ENCODE measurements around the gene SBDS. TPM values are rescaled to one million over a fixed set of nuclear protein-coding genes. Genes with fewer than 3 reads are reported as not detected.

Gene SBDS
- total RNA-seq, 1 experiment from 2014 or later = 25.5 TPM

DNA sequence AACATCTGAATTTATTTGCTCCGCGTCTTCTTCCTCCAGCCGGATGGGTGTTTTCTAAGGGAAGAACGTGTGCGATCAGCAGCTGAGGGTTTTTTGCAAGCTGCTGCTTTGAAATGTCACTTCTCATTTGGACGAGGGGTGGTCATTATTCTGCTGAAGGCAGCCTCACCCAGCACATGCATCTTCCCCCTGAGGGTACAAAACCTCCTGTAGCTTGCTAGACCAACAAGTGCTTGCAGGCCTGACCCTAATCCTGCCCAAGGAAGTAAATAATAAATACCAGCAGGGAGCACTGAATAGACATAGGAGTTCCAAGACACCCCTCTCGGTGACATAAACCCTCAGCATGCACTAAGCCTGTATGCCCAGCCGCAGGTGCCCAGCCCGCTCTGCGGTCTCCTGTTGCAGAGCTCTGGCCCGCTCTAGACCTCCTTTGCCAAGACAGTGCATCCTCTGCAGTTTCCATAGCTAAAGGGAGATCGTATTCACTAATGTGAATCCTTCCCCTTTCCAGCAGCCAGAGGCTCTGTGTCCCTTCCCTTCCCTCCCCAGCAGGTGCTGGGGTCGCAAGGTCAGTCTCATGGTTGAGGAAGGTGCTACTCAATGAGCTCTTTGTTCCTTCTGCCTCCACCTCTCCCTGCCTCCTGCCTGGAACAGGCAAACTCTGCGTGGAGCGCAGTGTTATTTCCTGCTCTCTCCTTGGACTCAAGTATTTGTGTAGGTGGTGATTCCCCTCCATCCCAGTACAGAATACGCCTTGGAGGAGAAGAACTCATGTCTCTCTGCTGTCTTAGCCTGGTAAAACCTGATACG lies 36.6 kb downstream of the SBDS start:
- no peak overlapping the region for H3K4me3 Mint-ChIP-seq
- no peaks in the 10 kb centered on the region for H3K9me3 Mint-ChIP-seq
- no peaks in the 10 kb centered on the region for H3K4me1 Mint-ChIP-seq
- ChIA-PET CTCF (interaction anchor here (1.1 kb wide), 1 partner anchor 54 kb away, joined by 3 read pairs; no protein-coding TSS in a partner anchor), POLR2A (no interaction called here)
- no peaks in the 10 kb centered on the region for H3K27me3 Mint-ChIP-seq (ENCODE audit: low read depth)
- no peak for ATAC-seq
- no peak for DNase-seq (ENCODE audit: low spot score)
- TF ChIP-seq, protein P1, sequence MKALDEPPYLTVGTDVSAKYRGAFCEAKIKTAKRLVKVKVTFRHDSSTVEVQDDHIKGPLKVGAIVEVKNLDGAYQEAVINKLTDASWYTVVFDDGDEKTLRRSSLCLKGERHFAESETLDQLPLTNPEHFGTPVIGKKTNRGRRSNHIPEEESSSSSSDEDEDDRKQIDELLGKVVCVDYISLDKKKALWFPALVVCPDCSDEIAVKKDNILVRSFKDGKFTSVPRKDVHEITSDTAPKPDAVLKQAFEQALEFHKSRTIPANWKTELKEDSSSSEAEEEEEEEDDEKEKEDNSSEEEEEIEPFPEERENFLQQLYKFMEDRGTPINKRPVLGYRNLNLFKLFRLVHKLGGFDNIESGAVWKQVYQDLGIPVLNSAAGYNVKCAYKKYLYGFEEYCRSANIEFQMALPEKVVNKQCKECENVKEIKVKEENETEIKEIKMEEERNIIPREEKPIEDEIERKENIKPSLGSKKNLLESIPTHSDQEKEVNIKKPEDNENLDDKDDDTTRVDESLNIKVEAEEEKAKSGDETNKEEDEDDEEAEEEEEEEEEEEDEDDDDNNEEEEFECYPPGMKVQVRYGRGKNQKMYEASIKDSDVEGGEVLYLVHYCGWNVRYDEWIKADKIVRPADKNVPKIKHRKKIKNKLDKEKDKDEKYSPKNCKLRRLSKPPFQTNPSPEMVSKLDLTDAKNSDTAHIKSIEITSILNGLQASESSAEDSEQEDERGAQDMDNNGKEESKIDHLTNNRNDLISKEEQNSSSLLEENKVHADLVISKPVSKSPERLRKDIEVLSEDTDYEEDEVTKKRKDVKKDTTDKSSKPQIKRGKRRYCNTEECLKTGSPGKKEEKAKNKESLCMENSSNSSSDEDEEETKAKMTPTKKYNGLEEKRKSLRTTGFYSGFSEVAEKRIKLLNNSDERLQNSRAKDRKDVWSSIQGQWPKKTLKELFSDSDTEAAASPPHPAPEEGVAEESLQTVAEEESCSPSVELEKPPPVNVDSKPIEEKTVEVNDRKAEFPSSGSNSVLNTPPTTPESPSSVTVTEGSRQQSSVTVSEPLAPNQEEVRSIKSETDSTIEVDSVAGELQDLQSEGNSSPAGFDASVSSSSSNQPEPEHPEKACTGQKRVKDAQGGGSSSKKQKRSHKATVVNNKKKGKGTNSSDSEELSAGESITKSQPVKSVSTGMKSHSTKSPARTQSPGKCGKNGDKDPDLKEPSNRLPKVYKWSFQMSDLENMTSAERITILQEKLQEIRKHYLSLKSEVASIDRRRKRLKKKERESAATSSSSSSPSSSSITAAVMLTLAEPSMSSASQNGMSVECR (CRISPR knock-in tag; IDR thresholded peaks at IDR 0.05; ENCODE audit: borderline replicate concordance) = no peak
- TF ChIP-seq TCF7 (CRISPR knock-in tag; IDR thresholded peaks at IDR 0.05; ENCODE audit: low read depth) (no peak), GRHL2 (CRISPR knock-in tag; IDR thresholded peaks at IDR 0.05; ENCODE audit: insufficient replicate concordance, severe bottlenecking) (no peak), ZNF219 (CRISPR knock-in tag; IDR thresholded peaks at IDR 0.05; ENCODE audit: borderline replicate concordance) (no peak), TP53 (CRISPR knock-in tag; IDR thresholded peaks at IDR 0.05) (no peak)
- TF ChIP-seq, protein P2, sequence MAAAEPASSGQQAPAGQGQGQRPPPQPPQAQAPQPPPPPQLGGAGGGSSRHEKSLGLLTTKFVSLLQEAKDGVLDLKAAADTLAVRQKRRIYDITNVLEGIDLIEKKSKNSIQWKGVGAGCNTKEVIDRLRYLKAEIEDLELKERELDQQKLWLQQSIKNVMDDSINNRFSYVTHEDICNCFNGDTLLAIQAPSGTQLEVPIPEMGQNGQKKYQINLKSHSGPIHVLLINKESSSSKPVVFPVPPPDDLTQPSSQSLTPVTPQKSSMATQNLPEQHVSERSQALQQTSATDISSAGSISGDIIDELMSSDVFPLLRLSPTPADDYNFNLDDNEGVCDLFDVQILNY (CRISPR knock-in tag; IDR thresholded peaks at IDR 0.05) = no peak
- H3K36me3 Mint-ChIP-seq = peaks cover 18% of the 10 kb centered on the region
- no peak overlapping the region for H3K27ac Mint-ChIP-seq

DNA sequence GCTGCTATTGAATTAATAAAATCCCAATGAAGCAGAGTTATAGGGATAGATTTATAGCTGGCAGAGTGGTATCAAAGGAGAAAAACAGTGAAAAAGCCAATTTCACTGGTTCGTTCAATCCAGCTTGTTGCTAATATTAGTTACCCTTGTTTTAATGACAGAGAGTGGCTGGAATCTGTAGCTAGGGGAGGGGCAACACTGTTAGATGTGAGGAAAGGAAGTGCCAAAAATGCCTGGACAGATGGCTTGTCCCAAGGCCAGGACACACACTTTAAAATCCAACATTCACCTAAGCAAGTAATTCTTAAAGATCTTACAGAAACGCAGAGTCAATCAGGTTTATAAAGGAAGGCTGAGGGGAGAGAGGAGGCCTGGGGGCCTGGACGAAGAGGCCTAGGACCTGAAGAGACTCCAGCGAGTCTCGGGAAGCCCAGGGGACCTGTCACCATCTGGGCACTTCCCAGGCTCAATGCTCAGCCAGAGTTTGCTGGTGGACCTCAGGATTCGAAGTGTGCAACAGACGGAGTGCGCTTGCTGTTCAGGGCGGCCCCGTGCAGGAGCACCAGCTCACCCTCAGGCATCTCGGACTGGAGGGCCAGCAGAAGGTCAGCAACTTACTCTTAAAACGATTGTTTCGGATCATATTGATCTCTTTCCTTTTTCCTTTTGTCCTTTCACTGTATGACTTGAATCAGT lies 37.6 kb downstream of the SBDS start:
- CTCF ChIA-PET = interaction anchor here (0.5 to 1.1 kb wide), 2 partner anchors 53 to 499 kb away, joined by 3 read pairs; no protein-coding TSS in a partner anchor
- DNase-seq (ENCODE audit: low spot score) (no peak), ATAC-seq (no peak)
- peaks cover 26% of the 10 kb centered on the region for H3K36me3 Mint-ChIP-seq
- no peaks in the 10 kb centered on the region for H3K9me3 Mint-ChIP-seq
- POLR2A ChIA-PET = interaction anchor here (1.0 kb wide), 1 partner anchor 10 kb away, joined by 3 read pairs; no protein-coding TSS in a partner anchor
- H3K4me3 Mint-ChIP-seq = no peak overlapping the region
- H3K27me3 Mint-ChIP-seq (ENCODE audit: low read depth) = no peaks in the 10 kb centered on the region
- no peaks in the 10 kb centered on the region for H3K4me1 Mint-ChIP-seq
- no peak overlapping the region for H3K27ac Mint-ChIP-seq
- no peak for TF ChIP-seq GTF2I (CRISPR knock-in tag; conservative IDR thresholded peaks at IDR 0.05)
- TF ChIP-seq, protein P2 (CRISPR knock-in tag; IDR thresholded peaks at IDR 0.05) = no peak
- TF ChIP-seq ESRRA (CRISPR knock-in tag; IDR thresholded peaks at IDR 0.05; ENCODE audit: borderline replicate concordance) = no peak
- TF ChIP-seq NR3C1 (CRISPR knock-in tag; conservative IDR thresholded peaks at IDR 0.05; ENCODE audit: low read depth) = no peak
- no peak for TF ChIP-seq ATF1 (CRISPR knock-in tag; IDR thresholded peaks at IDR 0.05)
- no peak for TF ChIP-seq ZNF138 (CRISPR knock-in tag; conservative IDR thresholded peaks at IDR 0.05)
- TF ChIP-seq, protein P3, sequence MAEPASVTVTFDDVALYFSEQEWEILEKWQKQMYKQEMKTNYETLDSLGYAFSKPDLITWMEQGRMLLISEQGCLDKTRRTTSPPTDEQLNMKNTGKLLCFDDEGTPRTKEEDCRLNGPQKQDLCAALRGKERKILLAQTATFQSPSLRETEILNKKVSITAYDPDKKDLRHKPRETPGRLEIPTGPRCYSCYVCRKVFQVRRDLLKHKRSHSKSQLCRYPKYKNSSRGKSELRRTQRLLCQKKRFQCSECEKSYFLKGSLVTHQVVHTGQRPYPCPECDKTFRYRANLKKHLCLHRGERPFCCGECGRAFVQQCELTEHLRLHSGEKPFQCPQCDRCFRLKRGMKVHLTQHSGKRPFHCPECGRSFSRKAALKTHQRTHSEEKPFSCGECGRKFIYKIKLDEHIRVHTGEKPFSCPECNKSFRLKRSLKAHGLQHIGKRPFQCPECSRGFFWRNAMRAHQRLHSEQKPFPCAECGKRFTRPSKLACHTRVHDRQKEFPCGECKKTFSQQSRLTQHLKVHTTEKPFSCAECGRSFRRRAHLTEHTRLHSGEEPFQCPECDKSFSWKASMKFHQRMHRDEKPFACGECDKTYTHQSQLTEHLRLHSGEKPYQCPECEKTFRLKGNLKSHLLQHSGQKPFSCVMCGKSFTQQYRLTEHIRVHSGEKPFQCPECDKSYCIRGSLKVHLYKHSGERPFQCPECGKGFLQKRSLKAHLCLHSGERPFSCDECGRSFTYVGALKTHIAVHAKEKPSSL (CRISPR knock-in tag; conservative IDR thresholded peaks at IDR 0.05) = no peak
- no peak for TF ChIP-seq TEAD1 (CRISPR knock-in tag; IDR thresholded peaks at IDR 0.05)
- TF ChIP-seq TP53 (CRISPR knock-in tag; IDR thresholded peaks at IDR 0.05) = no peak
- TF ChIP-seq ETV6 (CRISPR knock-in tag; IDR thresholded peaks at IDR 0.05) = no peak
- no peak for TF ChIP-seq SMAD4 (CRISPR knock-in tag; IDR thresholded peaks at IDR 0.05)
- no peak for TF ChIP-seq NFYB (CRISPR knock-in tag; conservative IDR thresholded peaks at IDR 0.05; ENCODE audit: low read depth)
- no peak for TF ChIP-seq NR2C2 (CRISPR knock-in tag; IDR thresholded peaks at IDR 0.05)
- TF ChIP-seq, protein P4, sequence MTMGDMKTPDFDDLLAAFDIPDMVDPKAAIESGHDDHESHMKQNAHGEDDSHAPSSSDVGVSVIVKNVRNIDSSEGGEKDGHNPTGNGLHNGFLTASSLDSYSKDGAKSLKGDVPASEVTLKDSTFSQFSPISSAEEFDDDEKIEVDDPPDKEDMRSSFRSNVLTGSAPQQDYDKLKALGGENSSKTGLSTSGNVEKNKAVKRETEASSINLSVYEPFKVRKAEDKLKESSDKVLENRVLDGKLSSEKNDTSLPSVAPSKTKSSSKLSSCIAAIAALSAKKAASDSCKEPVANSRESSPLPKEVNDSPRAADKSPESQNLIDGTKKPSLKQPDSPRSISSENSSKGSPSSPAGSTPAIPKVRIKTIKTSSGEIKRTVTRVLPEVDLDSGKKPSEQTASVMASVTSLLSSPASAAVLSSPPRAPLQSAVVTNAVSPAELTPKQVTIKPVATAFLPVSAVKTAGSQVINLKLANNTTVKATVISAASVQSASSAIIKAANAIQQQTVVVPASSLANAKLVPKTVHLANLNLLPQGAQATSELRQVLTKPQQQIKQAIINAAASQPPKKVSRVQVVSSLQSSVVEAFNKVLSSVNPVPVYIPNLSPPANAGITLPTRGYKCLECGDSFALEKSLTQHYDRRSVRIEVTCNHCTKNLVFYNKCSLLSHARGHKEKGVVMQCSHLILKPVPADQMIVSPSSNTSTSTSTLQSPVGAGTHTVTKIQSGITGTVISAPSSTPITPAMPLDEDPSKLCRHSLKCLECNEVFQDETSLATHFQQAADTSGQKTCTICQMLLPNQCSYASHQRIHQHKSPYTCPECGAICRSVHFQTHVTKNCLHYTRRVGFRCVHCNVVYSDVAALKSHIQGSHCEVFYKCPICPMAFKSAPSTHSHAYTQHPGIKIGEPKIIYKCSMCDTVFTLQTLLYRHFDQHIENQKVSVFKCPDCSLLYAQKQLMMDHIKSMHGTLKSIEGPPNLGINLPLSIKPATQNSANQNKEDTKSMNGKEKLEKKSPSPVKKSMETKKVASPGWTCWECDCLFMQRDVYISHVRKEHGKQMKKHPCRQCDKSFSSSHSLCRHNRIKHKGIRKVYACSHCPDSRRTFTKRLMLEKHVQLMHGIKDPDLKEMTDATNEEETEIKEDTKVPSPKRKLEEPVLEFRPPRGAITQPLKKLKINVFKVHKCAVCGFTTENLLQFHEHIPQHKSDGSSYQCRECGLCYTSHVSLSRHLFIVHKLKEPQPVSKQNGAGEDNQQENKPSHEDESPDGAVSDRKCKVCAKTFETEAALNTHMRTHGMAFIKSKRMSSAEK (CRISPR knock-in tag; IDR thresholded peaks at IDR 0.05; ENCODE audit: borderline replicate concordance) = no peak

All from WTC11 (cell line).